ENCODE results near the gene STRN3.
"Not testable (repeated sequence)": the region's sequence is repeated elsewhere in the genome, so short reads cannot be mapped to it uniquely, and the experiment has no call there.

The STRN3 gene

DNA sequence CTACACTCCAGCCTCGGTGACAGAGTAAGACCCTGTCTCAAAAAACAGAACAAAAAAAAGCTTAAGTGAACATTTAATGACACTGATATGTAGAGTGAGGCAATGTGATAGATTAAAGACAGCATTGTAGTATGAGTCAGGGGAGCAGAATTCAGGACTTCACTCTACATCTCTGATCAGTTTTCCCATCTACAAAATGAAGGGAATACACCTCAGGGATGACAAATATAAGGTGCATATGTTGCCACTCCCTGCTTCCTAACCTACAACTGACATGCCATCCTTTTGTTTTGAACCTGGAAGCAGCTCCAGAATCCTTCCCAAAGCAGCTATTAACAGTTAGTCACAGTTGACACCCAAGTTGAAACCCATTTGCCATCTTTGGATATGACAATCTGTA is 30.9 kb upstream of the STRN3 start:
- Histone ChIP-seq H3K27ac (ENCODE audit: low read length) (no peak overlapping the region), H3K36me3 (ENCODE audit: control insufficient read depth in 1 of 2, insufficient read depth in 2 of 2, low read length in 2 of 2) (no peaks in the 10 kb centered on the region), H3K27me3 (ENCODE audit: low read depth, low read length) (no peaks in the 10 kb centered on the region), H3K9me3 (ENCODE audit: control insufficient read depth in 1 of 2, low read length in 2 of 2) (no peaks in the 10 kb centered on the region), H3K4me1 (ENCODE audit: control insufficient read depth in 1 of 2, insufficient read depth in 2 of 2, low read length in 2 of 2) (peaks cover 0 to 2% of the 10 kb centered on the region in 2 donors), H3K4me3 (ENCODE audit: low read depth in 1 of 2, low read length in 2 of 2) (no peak overlapping the region)

DNA sequence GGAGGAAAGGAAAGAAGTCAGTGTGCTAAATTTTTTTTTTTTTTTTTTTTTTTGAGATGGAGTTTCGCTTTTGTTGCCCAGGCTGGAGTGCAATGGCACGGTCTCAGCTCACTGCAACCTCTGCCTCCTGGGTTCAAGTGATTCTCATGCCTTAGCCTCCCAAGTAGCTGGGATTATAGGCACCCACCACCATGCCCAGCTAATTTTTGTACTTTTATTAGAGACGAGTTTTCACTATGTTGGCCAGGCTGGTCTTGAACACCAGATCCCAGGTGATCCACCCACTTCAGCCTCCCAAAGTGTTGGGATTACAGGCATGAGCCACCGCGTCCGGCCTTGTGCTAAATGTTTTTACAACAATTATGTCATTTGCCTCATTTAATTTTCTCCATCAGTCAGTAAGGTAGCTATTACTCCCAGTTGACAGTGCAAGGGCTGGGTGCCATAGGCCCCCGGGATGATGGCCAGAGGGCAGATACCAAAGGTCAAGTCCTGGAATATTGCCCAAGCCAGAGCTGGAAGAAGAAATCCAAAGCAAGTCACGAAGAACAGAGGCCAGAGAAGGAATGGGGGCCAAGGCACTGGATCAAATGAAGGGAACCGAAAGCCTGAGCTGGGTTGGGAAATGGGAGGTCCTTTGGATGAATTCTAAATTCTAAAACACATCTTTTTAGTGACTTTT is 26.9 kb upstream of the STRN3 start:
- H3K4me1 ChIP-seq (ENCODE audit: control insufficient read depth in 1 of 2, insufficient read depth in 2 of 2, low read length in 2 of 2); H3K9me3 ChIP-seq (ENCODE audit: control insufficient read depth in 1 of 2, low read length in 2 of 2); H3K27me3 ChIP-seq (ENCODE audit: low read depth, low read length); H3K4me3 ChIP-seq (ENCODE audit: low read depth in 1 of 2, low read length in 2 of 2); H3K36me3 ChIP-seq (ENCODE audit: control insufficient read depth in 1 of 2, insufficient read depth in 2 of 2, low read length in 2 of 2); H3K27ac ChIP-seq (ENCODE audit: low read length): not testable (repeated sequence)

DNA sequence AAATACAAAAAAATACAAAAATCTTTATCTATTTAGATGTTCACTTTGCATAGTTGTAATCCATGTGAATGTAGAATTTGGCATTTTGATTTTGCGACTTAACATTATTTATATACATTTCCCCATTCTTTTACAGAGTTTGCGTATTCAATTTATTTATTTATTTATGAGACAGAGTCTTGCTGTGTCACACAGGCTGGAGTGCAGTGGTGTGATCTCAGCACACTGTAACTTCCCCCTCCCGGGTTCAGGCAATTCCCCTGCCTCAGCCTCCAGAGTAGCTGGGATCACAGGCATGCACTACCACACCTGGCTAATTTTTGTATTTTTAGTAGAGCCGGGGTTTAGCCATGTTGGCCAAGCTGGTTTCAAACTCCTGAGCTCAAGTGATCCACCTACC is 25.3 kb upstream of the STRN3 start:
- H3K9me3 ChIP-seq (ENCODE audit: control insufficient read depth in 1 of 2, low read length in 2 of 2), result no peaks in the 10 kb centered on the region
- peaks cover 0 to 2% of the 10 kb centered on the region in 2 donors for H3K4me1 ChIP-seq (ENCODE audit: control insufficient read depth in 1 of 2, insufficient read depth in 2 of 2, low read length in 2 of 2)
- no peak overlapping the region for H3K27ac ChIP-seq (ENCODE audit: low read length)
- no peak overlapping the region for H3K4me3 ChIP-seq (ENCODE audit: low read depth in 1 of 2, low read length in 2 of 2)
- no peaks in the 10 kb centered on the region for H3K27me3 ChIP-seq (ENCODE audit: low read depth, low read length)
- no peaks in the 10 kb centered on the region for H3K36me3 ChIP-seq (ENCODE audit: control insufficient read depth in 1 of 2, insufficient read depth in 2 of 2, low read length in 2 of 2)

DNA sequence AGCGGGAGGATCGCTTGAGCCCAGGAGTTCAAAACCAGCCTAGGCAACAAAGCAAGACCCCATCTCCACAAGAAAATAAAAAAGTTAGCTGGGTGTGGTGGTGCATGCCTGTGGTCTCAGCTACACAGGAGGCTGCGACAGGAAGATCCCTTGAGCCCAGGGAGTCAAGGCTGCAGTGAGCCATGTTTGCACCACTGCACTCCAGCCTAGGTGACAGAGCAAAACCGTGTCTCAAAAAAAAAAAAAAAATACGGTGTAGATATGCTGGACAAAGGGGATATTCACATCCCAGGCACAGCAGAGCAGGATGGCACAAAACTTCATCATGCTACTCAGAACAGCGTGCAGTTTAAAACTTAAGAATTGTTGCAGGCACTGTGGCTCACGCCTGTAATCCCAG is 24.8 kb upstream of the STRN3 start:
- no peaks in the 10 kb centered on the region for H3K36me3 ChIP-seq (ENCODE audit: control insufficient read depth in 1 of 2, insufficient read depth in 2 of 2, low read length in 2 of 2)
- H3K9me3 ChIP-seq (ENCODE audit: control insufficient read depth in 1 of 2, low read length in 2 of 2), result no peaks in the 10 kb centered on the region
- H3K27ac ChIP-seq (ENCODE audit: low read length), result no peak overlapping the region
- no peaks in the 10 kb centered on the region for H3K27me3 ChIP-seq (ENCODE audit: low read depth, low read length)
- no peak overlapping the region for H3K4me3 ChIP-seq (ENCODE audit: low read depth in 1 of 2, low read length in 2 of 2)
- H3K4me1 ChIP-seq (ENCODE audit: control insufficient read depth in 1 of 2, insufficient read depth in 2 of 2, low read length in 2 of 2), result peaks cover 0 to 2% of the 10 kb centered on the region in 2 donors

- no peak overlapping the region for H3K27ac ChIP-seq (ENCODE audit: low read length)
- no peaks in the 10 kb centered on the region for H3K27me3 ChIP-seq (ENCODE audit: low read depth, low read length)
- no peaks in the 10 kb centered on the region for H3K9me3 ChIP-seq (ENCODE audit: control insufficient read depth in 1 of 2, low read length in 2 of 2)
- no peaks in the 10 kb centered on the region for H3K36me3 ChIP-seq (ENCODE audit: control insufficient read depth in 1 of 2, insufficient read depth in 2 of 2, low read length in 2 of 2)
- H3K4me3 ChIP-seq (ENCODE audit: low read depth in 1 of 2, low read length in 2 of 2), result no peak overlapping the region
- H3K4me1 ChIP-seq (ENCODE audit: control insufficient read depth in 1 of 2, insufficient read depth in 2 of 2, low read length in 2 of 2), result no peaks in the 10 kb centered on the region
These were observed 21.3 kb upstream of the STRN3 start for GRCh38 chr14:31047503-31047902.

DNA sequence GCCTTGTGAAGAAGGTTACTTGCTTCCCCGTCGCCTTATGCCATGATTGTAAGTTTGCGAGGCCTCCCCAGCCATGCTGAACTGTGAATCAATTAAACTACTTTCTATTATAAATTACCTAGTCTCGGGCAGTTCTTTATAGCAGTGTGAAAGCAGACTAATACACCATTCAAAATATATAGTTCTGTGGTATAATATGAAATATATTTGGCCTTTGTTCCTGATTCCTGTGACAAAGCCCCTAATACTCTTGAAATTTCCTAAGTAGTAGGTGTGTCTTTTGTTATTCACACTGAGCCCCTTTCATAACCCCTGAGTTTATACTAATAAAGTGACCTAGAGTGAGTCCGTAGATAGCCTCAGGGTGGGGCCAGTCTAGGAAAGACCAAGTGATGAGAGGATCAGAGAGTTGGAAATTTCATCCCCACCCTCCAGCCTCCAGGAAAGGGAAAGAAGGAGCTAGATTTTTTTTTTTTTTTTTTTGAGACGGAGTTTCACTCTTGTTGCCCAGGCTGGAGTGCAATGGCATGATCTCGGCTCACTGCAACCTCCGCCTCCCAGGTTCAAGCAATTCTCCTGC is 19.4 kb upstream of the STRN3 start:
- Histone ChIP-seq H3K4me3 (ENCODE audit: low read depth in 1 of 2, low read length in 2 of 2) (no peak overlapping the region), H3K9me3 (ENCODE audit: control insufficient read depth in 1 of 2, low read length in 2 of 2) (no peaks in the 10 kb centered on the region), H3K27ac (ENCODE audit: low read length) (no peak overlapping the region), H3K4me1 (ENCODE audit: control insufficient read depth in 1 of 2, insufficient read depth in 2 of 2, low read length in 2 of 2) (no peaks in the 10 kb centered on the region), H3K36me3 (ENCODE audit: control insufficient read depth in 1 of 2, insufficient read depth in 2 of 2, low read length in 2 of 2) (no peaks in the 10 kb centered on the region), H3K27me3 (ENCODE audit: low read depth, low read length) (no peaks in the 10 kb centered on the region)

DNA sequence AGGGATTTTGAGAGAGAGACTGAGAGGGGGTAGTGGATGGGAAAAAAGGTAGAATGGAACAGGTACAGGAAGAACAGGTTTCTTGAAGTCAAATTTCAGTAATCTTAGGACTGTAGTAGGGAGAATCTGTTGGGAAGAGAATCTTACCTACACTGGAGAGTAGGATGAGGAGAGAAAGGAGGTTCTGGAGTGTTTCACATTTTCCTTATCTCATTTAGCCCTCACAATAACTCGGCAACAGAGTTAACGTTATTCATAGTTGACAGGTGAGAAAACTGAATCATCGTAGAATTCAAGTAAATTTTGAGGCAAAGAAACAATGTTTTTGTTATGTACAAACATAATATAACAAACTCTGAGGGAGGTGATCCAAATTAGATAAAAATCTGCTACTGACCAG is 17.2 kb upstream of the STRN3 start:
- Histone ChIP-seq H3K27ac (ENCODE audit: low read length) (no peak overlapping the region), H3K36me3 (ENCODE audit: control insufficient read depth in 1 of 2, insufficient read depth in 2 of 2, low read length in 2 of 2) (no peaks in the 10 kb centered on the region), H3K4me3 (ENCODE audit: low read depth in 1 of 2, low read length in 2 of 2) (no peak overlapping the region)

GRCh38 chr14:31042893-31043292 is 16.7 kb upstream of the STRN3 start:
- not testable (repeated sequence) for H3K27me3 ChIP-seq (ENCODE audit: low read depth, low read length); H3K27ac ChIP-seq (ENCODE audit: low read length); H3K9me3 ChIP-seq (ENCODE audit: control insufficient read depth in 1 of 2, low read length in 2 of 2); H3K36me3 ChIP-seq (ENCODE audit: control insufficient read depth in 1 of 2, insufficient read depth in 2 of 2, low read length in 2 of 2); H3K4me3 ChIP-seq (ENCODE audit: low read depth in 1 of 2, low read length in 2 of 2); H3K4me1 ChIP-seq (ENCODE audit: control insufficient read depth in 1 of 2, insufficient read depth in 2 of 2, low read length in 2 of 2)

More for the DNA sequence above, 17.2 kb upstream of the STRN3 start:
- Histone ChIP-seq H3K9me3 (ENCODE audit: control insufficient read depth in 1 of 2, low read length in 2 of 2) (no peaks in the 10 kb centered on the region), H3K27me3 (ENCODE audit: low read depth, low read length) (no peaks in the 10 kb centered on the region), H3K4me1 (ENCODE audit: control insufficient read depth in 1 of 2, insufficient read depth in 2 of 2, low read length in 2 of 2) (no peaks in the 10 kb centered on the region)

- H3K27me3 ChIP-seq (ENCODE audit: low read depth, low read length), result no peaks in the 10 kb centered on the region
These were observed 16.1 kb upstream of the STRN3 start for GRCh38 chr14:31042300-31042699.

GRCh38 chr14:31038521-31039166 is 12.5 kb upstream of the STRN3 start:
- H3K27ac ChIP-seq (ENCODE audit: low read length), result no peak overlapping the region
- no peaks in the 10 kb centered on the region for H3K36me3 ChIP-seq (ENCODE audit: control insufficient read depth in 1 of 2, insufficient read depth in 2 of 2, low read length in 2 of 2)
- H3K4me3 ChIP-seq (ENCODE audit: low read depth in 1 of 2, low read length in 2 of 2), result no peak overlapping the region

More at GRCh38 chr14:31042300-31042699, 16.1 kb upstream of the STRN3 start:
- no peaks in the 10 kb centered on the region for H3K36me3 ChIP-seq (ENCODE audit: control insufficient read depth in 1 of 2, insufficient read depth in 2 of 2, low read length in 2 of 2)
- H3K9me3 ChIP-seq (ENCODE audit: control insufficient read depth in 1 of 2, low read length in 2 of 2), result no peaks in the 10 kb centered on the region
- no peaks in the 10 kb centered on the region for H3K4me1 ChIP-seq (ENCODE audit: control insufficient read depth in 1 of 2, insufficient read depth in 2 of 2, low read length in 2 of 2)
- H3K27ac ChIP-seq (ENCODE audit: low read length), result no peak overlapping the region
- no peak overlapping the region for H3K4me3 ChIP-seq (ENCODE audit: low read depth in 1 of 2, low read length in 2 of 2)

GRCh38 chr14:31037709-31038221 is 11.6 kb upstream of the STRN3 start:
- H3K27me3 ChIP-seq (ENCODE audit: low read depth, low read length), result no peaks in the 10 kb centered on the region
- peaks cover 0 to 8% of the 10 kb centered on the region in 2 donors for H3K4me1 ChIP-seq (ENCODE audit: control insufficient read depth in 1 of 2, insufficient read depth in 2 of 2, low read length in 2 of 2)
- H3K36me3 ChIP-seq (ENCODE audit: control insufficient read depth in 1 of 2, insufficient read depth in 2 of 2, low read length in 2 of 2), result no peaks in the 10 kb centered on the region
- H3K27ac ChIP-seq (ENCODE audit: low read length), result no peak overlapping the region
- H3K4me3 ChIP-seq (ENCODE audit: low read depth in 1 of 2, low read length in 2 of 2), result no peak overlapping the region
- H3K9me3 ChIP-seq (ENCODE audit: control insufficient read depth in 1 of 2, low read length in 2 of 2), result no peaks in the 10 kb centered on the region

More at GRCh38 chr14:31038521-31039166, 12.5 kb upstream of the STRN3 start:
- H3K4me1 ChIP-seq (ENCODE audit: control insufficient read depth in 1 of 2, insufficient read depth in 2 of 2, low read length in 2 of 2), result peaks cover 0 to 4% of the 10 kb centered on the region in 2 donors
- H3K9me3 ChIP-seq (ENCODE audit: control insufficient read depth in 1 of 2, low read length in 2 of 2), result no peaks in the 10 kb centered on the region
- H3K27me3 ChIP-seq (ENCODE audit: low read depth, low read length), result no peaks in the 10 kb centered on the region

Data from muscle layer of duodenum (tissue), 2 donors.